Caco-2 (cell line): ENCODE measurements around the gene YES1. TPM values are rescaled to one million over a fixed set of nuclear protein-coding genes. Genes with fewer than 3 reads are reported as not detected.

Source experiments
- Bru-seq: library from RNA; stranded (reverse); fragments of 400-500 nt; gene quantifications from one replicate; lab custom pipeline; 2021; lab: Mats Ljungman, UMichigan
- BruChase-seq, 2 experiments: library from RNA; stranded (reverse); fragments of 400-500 nt; gene quantifications; one replicate each; lab custom pipeline; 2021; lab: Mats Ljungman, UMichigan
- BruUV-seq: library from RNA; stranded (reverse); fragments of 400-500 nt; replicated peaks from 2 replicates; lab custom pipeline; 2021; lab: Mats Ljungman, UMichigan
- CTCF ChIA-PET: fragments of 300-600 bp; sonication (Branson Sonifier 250); formaldehyde crosslinking; loops from one replicate; lab custom pipeline; 2022; ENCODE audit warnings: antibody characterized with exemption; lab: Charles Lee
- POLR2A ChIA-PET: fragments of 300-600 bp; sonication (Branson Sonifier 250); formaldehyde crosslinking; loops from one replicate; lab custom pipeline; 2022; ENCODE audit warnings: antibody characterized with exemption; lab: Charles Lee
- DNase-seq, 2 experiments: peaks; one replicate each; pipeline versions ENCODE4 v3.0.0 to v3.0.0-alpha.2; 2020 to 2022
- H3K27me3 ChIP-seq: replicated peaks from 2 replicates; pipeline ENCODE4 v1.6.0; 2011; ENCODE audit warnings: low read length; ENCODE audit not compliant: control insufficient read depth, insufficient read depth
- H3K36me3 ChIP-seq: 2 replicates; pipeline ENCODE4 v1.5.1; 2011; ENCODE audit warnings: low read length; ENCODE audit not compliant: control insufficient read depth, insufficient read depth
- H3K4me1 ChIP-seq: fragments of 250-450 bp; sonication (Bioruptor Pico); 2 replicates; pipeline ENCODE4 v1.5.1; 2020; ENCODE audit warnings: mild to moderate bottlenecking
- H3K4me3 ChIP-seq: 2 replicates; pipeline ENCODE4 v1.5.1; 2011; ENCODE audit warnings: low read depth, mild to moderate bottlenecking, control low read depth, low read length
- H3K9me3 ChIP-seq: fragments of 250-450 bp; sonication (Bioruptor Pico); 2 replicates; pipeline ENCODE4 v1.5.1; 2020; ENCODE audit warnings: mild to moderate bottlenecking, moderate library complexity
- H3K27ac Mint-ChIP-seq: one replicate; pipeline ENCODE4 v1.8.0; 2022; ENCODE audit warnings: mixed read lengths; ENCODE audit not compliant: unreplicated experiment
- H3K27me3 Mint-ChIP-seq: one replicate; pipeline ENCODE4 v1.8.0; 2022; ENCODE audit warnings: mixed read lengths; ENCODE audit not compliant: insufficient read depth, unreplicated experiment
- H3K36me3 Mint-ChIP-seq: one replicate; pipeline ENCODE4 v1.8.0; 2022; ENCODE audit warnings: mild to moderate bottlenecking, mixed read lengths; ENCODE audit not compliant: insufficient read depth, unreplicated experiment
- H3K4me1 Mint-ChIP-seq: one replicate; pipeline ENCODE4 v1.8.0; 2022; ENCODE audit warnings: low read depth, mixed read lengths; ENCODE audit not compliant: unreplicated experiment
- H3K4me3 Mint-ChIP-seq: one replicate; pipeline ENCODE4 v1.8.0; 2022; ENCODE audit warnings: mild to moderate bottlenecking, moderate library complexity, mixed read lengths; ENCODE audit not compliant: unreplicated experiment
- H3K9me3 Mint-ChIP-seq: one replicate; pipeline ENCODE4 v1.8.0; 2022; ENCODE audit warnings: mixed read lengths; ENCODE audit not compliant: unreplicated experiment
- CTCF ChIP-seq, 2 experiments: fragments of 200-600 bp in 1 of 2; IDR thresholded peaks; 1 replicate in 1 of 2; 2 replicates in 1 of 2; pipeline versions ENCODE4 v1.5.1 to v1.8.0; 2011 to 2022; ENCODE audit warnings: antibody characterized with exemption in 1 of 2, control low read depth in 1 of 2, inconsistent platforms in 1 of 2, low read depth in 1 of 2, low read length in 1 of 2, mild to moderate bottlenecking in 1 of 2, moderate library complexity in 1 of 2; ENCODE audit not compliant: insufficient read depth in 1 of 2, severe bottlenecking in 1 of 2, unreplicated experiment in 1 of 2
- intact Hi-C: fragments of 100-400 bp; cut with micrococcal nuclease; formaldehyde crosslinking; loops from one replicate; pipeline ENCODE4 v1.10.0; 2022; ENCODE audit not compliant: unreplicated experiment
- long read RNA-seq: library from polyadenylated mRNA; stranded (forward); transcript quantifications from one replicate; pipeline ENCODE4 v2.0.0, GENCODE V29; 2022
- total RNA-seq: library from RNA; stranded (reverse); gene quantifications from 2 replicates; pipeline ENCODE4 v1.2.3, GENCODE V29; 2022

The YES1 gene
- total RNA-seq: 81.5 and 95.0 TPM in 2 replicates
- Bru-seq, nascent RNA: percentile 86 among the genes with signal in this experiment
- percentile 89 among the genes with signal in this experiment for BruChase-seq, experiment 1, labeled RNA remaining after a 2-hour chase
- percentile 95 among the genes with signal in this experiment for BruChase-seq, experiment 2, labeled RNA remaining after a 6-hour chase
- long read RNA-seq, full-length matches to known transcripts: 91 of 112 reads
- long read RNA-seq, partial matches to known transcripts: 8 of 112 reads
- long read RNA-seq, other reads (novel, unspliced or antisense): 13 of 112 reads

- Mint-ChIP-seq H3K9me3 (no peaks in the 10 kb centered on the region), H3K27me3 (no peaks in the 10 kb centered on the region), H3K4me1 (peaks cover 6% of the 10 kb centered on the region), H3K4me3 (peak within 1 kb of the TSS; percentile 96), H3K36me3 (peaks cover 6% of the 10 kb centered on the region), H3K27ac (peak within 1 kb of the TSS; percentile 94)
- ChIA-PET POLR2A (no interaction called here), CTCF (interaction anchor here (0.6 kb wide), 1 partner anchor 13 kb away, joined by 4 read pairs; no protein-coding TSS in a partner anchor)
- Histone ChIP-seq H3K36me3 (no peaks in the 10 kb centered on the region), H3K4me3 (peak within 1 kb of the TSS; percentile 79), H3K4me1 (0 out of 2 replicates have a peak, but pooled peaks cover 4% of the 10 kb centered on the region), H3K9me3 (no peaks in the 10 kb centered on the region), H3K27me3 (no peaks in the 10 kb centered on the region)
- peak; percentile 61 to 80 for DNase-seq
- intact Hi-C loops: loop anchor here (1.0 to 2.0 kb wide), 3 partner anchors 21 to 70 kb away; no protein-coding TSS in a partner anchor
- TF ChIP-seq CTCF (IDR thresholded peaks at IDR 0.05; ENCODE audit: insufficient read depth in 1 of 2, low read depth in 1 of 2, low read length in 1 of 2, severe bottlenecking in 1 of 2, unreplicated experiment in 1 of 2): no peak
- no TSS peak for BruUV-seq
These were observed at the start of gene YES1 for GRCh38 chr18:811892-812375. Gene YES1, minus strand, starts transcription at chr18:812242. Its CDS starts 55,415 bp downstream, at chr18:756827.

- H3K4me3 Mint-ChIP-seq: no peak overlapping the region
- Histone ChIP-seq H3K4me1 (no peaks in the 10 kb centered on the region), H3K36me3 (no peaks in the 10 kb centered on the region), H3K27me3 (no peaks in the 10 kb centered on the region), H3K9me3 (no peaks in the 10 kb centered on the region), H3K4me3 (no peak overlapping the region)
- ChIA-PET POLR2A (no interaction called here), CTCF (no interaction called here)
- intact Hi-C loops: no loop called here
- H3K27me3 Mint-ChIP-seq: peaks cover 6% of the 10 kb centered on the region
- no peak overlapping the region for H3K27ac Mint-ChIP-seq
- TF ChIP-seq CTCF (IDR thresholded peaks at IDR 0.05; ENCODE audit: insufficient read depth in 1 of 2, low read depth in 1 of 2, low read length in 1 of 2, severe bottlenecking in 1 of 2, unreplicated experiment in 1 of 2): no peak
- H3K9me3 Mint-ChIP-seq: no peaks in the 10 kb centered on the region
- H3K4me1 Mint-ChIP-seq: no peaks in the 10 kb centered on the region
- BruUV-seq: no TSS peak
- no peaks in the 10 kb centered on the region for H3K36me3 Mint-ChIP-seq
- no peak for DNase-seq
These were observed 45.9 kb upstream of the YES1 start for GRCh38 chr18:857986-858385.

GRCh38 chr18:853471-853870, 41.4 kb upstream of the YES1 start:
- H3K4me1 Mint-ChIP-seq: peaks cover 9% of the 10 kb centered on the region
- no TSS peak for BruUV-seq
- ChIA-PET CTCF (no interaction called here), POLR2A (no interaction called here)
- Histone ChIP-seq H3K4me1 (peaks cover 11% of the 10 kb centered on the region), H3K27me3 (no peaks in the 10 kb centered on the region), H3K36me3 (no peaks in the 10 kb centered on the region), H3K9me3 (no peaks in the 10 kb centered on the region), H3K4me3 (no peak overlapping the region)
- peaks cover 10% of the 10 kb centered on the region for H3K9me3 Mint-ChIP-seq
- DNase-seq: no peak
- no peak overlapping the region for H3K4me3 Mint-ChIP-seq
- no peak for TF ChIP-seq CTCF (IDR thresholded peaks at IDR 0.05; ENCODE audit: insufficient read depth in 1 of 2, low read depth in 1 of 2, low read length in 1 of 2, severe bottlenecking in 1 of 2, unreplicated experiment in 1 of 2)
- no peak overlapping the region for H3K27ac Mint-ChIP-seq
- peaks cover under 1% of the 10 kb centered on the region for H3K36me3 Mint-ChIP-seq
- intact Hi-C loops: no loop called here
- peaks cover 4% of the 10 kb centered on the region for H3K27me3 Mint-ChIP-seq
